K562 (cell line): Measurements from ENCODE around the gene ZNF330. TPM values are rescaled to one million over a fixed set of nuclear protein-coding genes. Genes with fewer than 3 reads are reported as not detected.

Experiments
- ATAC-seq: fragments of 200-7000 bp; cut with Tn5 transposase; 3 replicates; pipeline ENCODE4 v1.9.1; 2020; ENCODE audit warnings: moderate library complexity
- BruUV-seq: library from RNA; stranded (reverse); fragments of 400-500 nt; replicated peaks from 2 replicates; lab custom pipeline; 2021; lab: Mats Ljungman, UMichigan
- CTCF ChIA-PET: fragments of 300-600 bp; formaldehyde crosslinking; extraction: SDS; loops from one replicate; lab custom pipeline; 2021; ENCODE audit warnings: low intra/inter-chr PET ratio; lab: Yijun Ruan, JAX
- POLR2A ChIA-PET: fragments of 300-600, 350-650 bp; sonication (Branson Sonifier 250); formaldehyde crosslinking; extraction: SDS; loops from one replicate; lab custom pipeline; 2021; ENCODE audit warnings: antibody characterized with exemption, inconsistent platforms; lab: Yijun Ruan, JAX
- DNase-seq, 4 experiments: peaks; one replicate each; pipeline versions ENCODE4 v3.0.0 to v3.0.0-alpha.2; 2011 to 2018; ENCODE audit warnings: low spot score in 3 of 4, mixed read lengths in 3 of 4; ENCODE audit errors: extremely low read depth in 1 of 4
- FAIRE-seq: peaks from 2 replicates; lab custom pipeline; 2011; peaks lifted over from hg19 to GRCh38; lab: Jason Lieb, UNC
- H2AFZ ChIP-seq: 2 replicates; pipeline ENCODE4 v1.6.0; 2011; ENCODE audit warnings: low read depth, low read length, control low read depth, inconsistent platforms
- H3K27ac ChIP-seq: fragments of 200-600 bp; 3 replicates; pipeline ENCODE4 v1.8.0; 2011; ENCODE audit warnings: low read depth, mild to moderate bottlenecking, control low read depth, inconsistent platforms, low read length, moderate library complexity, mixed read lengths; ENCODE audit errors: extremely low read depth
- H3K27me3 ChIP-seq, 2 experiments: fragments of 300-600 bp in 1 of 2; 2 replicates in 1 of 2; 3 replicates in 1 of 2; pipeline versions ENCODE4 v1.6.0 to v1.8.0; 2011; ENCODE audit warnings: inconsistent platforms in 2 of 2, low read length in 2 of 2, mild to moderate bottlenecking in 1 of 2, mixed read lengths in 1 of 2, moderate library complexity in 1 of 2; ENCODE audit not compliant: control insufficient read depth in 2 of 2, insufficient read depth in 2 of 2
- H3K36me3 ChIP-seq: fragments of 300-600 bp; 3 replicates; pipeline ENCODE4 v1.8.0; 2011; ENCODE audit warnings: mild to moderate bottlenecking, low read length, inconsistent platforms; ENCODE audit not compliant: control insufficient read depth, insufficient read depth
- H3K4me1 ChIP-seq, 2 experiments: fragments of 200-600 bp in 1 of 2; replicated peaks in 1 of 2; 2 replicates in 1 of 2; 3 replicates in 1 of 2; pipeline versions ENCODE4 v1.5.1 to v1.8.0; 2011; ENCODE audit warnings: inconsistent platforms in 2 of 2, low read length in 2 of 2, mild to moderate bottlenecking in 1 of 2, mixed read lengths in 1 of 2, moderate library complexity in 1 of 2; ENCODE audit not compliant: control insufficient read depth in 2 of 2, insufficient read depth in 2 of 2
- H3K4me2 ChIP-seq: 2 replicates; pipeline ENCODE4 v1.6.1; 2011; ENCODE audit warnings: low read length, control low read depth, inconsistent platforms, mixed read lengths; ENCODE audit not compliant: insufficient read depth
- H3K4me3 ChIP-seq: fragments of 200-600 bp; sonication (generic), shearing (Covaris generic); 2 replicates; pipeline ENCODE4 v1.5.1; 2016; ENCODE audit warnings: control low read depth, inconsistent platforms
- H3K79me2 ChIP-seq: fragments of 200-600 bp; 3 replicates; pipeline ENCODE4 v1.8.0; 2011; ENCODE audit warnings: low read length, inconsistent platforms; ENCODE audit not compliant: control insufficient read depth, insufficient read depth
- H3K9ac ChIP-seq, 2 experiments: 2 replicates each; pipeline versions ENCODE4 v1.6.0 to v1.6.1; 2011; ENCODE audit warnings: low read depth in 2 of 2, low read length in 2 of 2, control low read depth in 1 of 2, inconsistent platforms in 1 of 2, mild to moderate bottlenecking in 1 of 2, mixed read lengths in 1 of 2; ENCODE audit not compliant: insufficient read depth in 1 of 2
- H3K9me1 ChIP-seq: one replicate; pipeline ENCODE4 v1.6.0; 2011; ENCODE audit warnings: inconsistent platforms, mild to moderate bottlenecking, low read length, moderate library complexity; ENCODE audit not compliant: control insufficient read depth, insufficient read depth
- H3K9me3 ChIP-seq: replicated peaks from 2 replicates; pipeline ENCODE4 v1.5.1; 2011; ENCODE audit warnings: low read depth, low read length, inconsistent platforms; ENCODE audit not compliant: control insufficient read depth, insufficient read depth
- H4K20me1 ChIP-seq: replicated peaks from 2 replicates; pipeline ENCODE4 v1.6.1; 2011; ENCODE audit warnings: low read length, inconsistent platforms, mixed read lengths; ENCODE audit not compliant: control insufficient read depth, insufficient read depth
- C11orf30 ChIP-seq: fragments of 450-650 bp; IDR thresholded peaks from 2 replicates; pipeline ENCODE4 v1.6.1; 2016; ENCODE audit warnings: low read depth, mild to moderate bottlenecking
- EP400 ChIP-seq: fragments of 450-650 bp; IDR thresholded peaks from 2 replicates; pipeline ENCODE4 v1.6.1; 2017; ENCODE audit warnings: antibody characterized with exemption, mild to moderate bottlenecking, moderate library complexity
- MBD2 ChIP-seq: sonication (generic); IDR thresholded peaks from 2 replicates; pipeline ENCODE4 v1.6.1; 2016; ENCODE audit warnings: low read depth, borderline replicate concordance
- MTA2 ChIP-seq: fragments of 450-650 bp; IDR thresholded peaks from 2 replicates; pipeline ENCODE4 v1.6.1; 2016; ENCODE audit warnings: low read depth
- NFIC ChIP-seq: fragments of 450-650 bp; IDR thresholded peaks from 2 replicates; pipeline ENCODE4 v1.6.1; 2017; ENCODE audit warnings: mild to moderate bottlenecking, inconsistent platforms
- NFIX ChIP-seq: fragments of 250-450 bp; sonication (Bioruptor Pico); IDR thresholded peaks from 2 replicates; pipeline ENCODE4 v1.4.0; 2020; ENCODE audit warnings: low read depth, mild to moderate bottlenecking, moderate library complexity
- RAD21 ChIP-seq, 2 experiments: fragments of 250-450 bp in 1 of 2; fragments of 450-650 bp in 1 of 2; sonication (Bioruptor Pico) in 1 of 2; formaldehyde crosslinking in 1 of 2; IDR thresholded peaks in 1 of 2; conservative IDR thresholded peaks in 1 of 2; 2 replicates each; pipeline versions ENCODE4 v1.4.0 to v1.8.0; 2020 to 2022; ENCODE audit warnings: mild to moderate bottlenecking in 2 of 2, moderate library complexity in 1 of 2
- SMAD1 ChIP-seq: fragments of 150-350 bp; IDR thresholded peaks from 2 replicates; pipeline ENCODE4 v1.6.1; 2014; ENCODE audit warnings: low read length, low read depth; ENCODE audit not compliant: partially characterized antibody
- THAP7 ChIP-seq: fragments of 250-450 bp; sonication (Bioruptor Pico); IDR thresholded peaks from 2 replicates; pipeline ENCODE4 v1.5.0; 2021
- ZBTB12 ChIP-seq: fragments of 250-450 bp; sonication (Bioruptor Pico); IDR thresholded peaks from 2 replicates; pipeline ENCODE4 v1.4.0; 2020
- ZNF24 ChIP-seq: fragments of 450-650 bp; IDR thresholded peaks from 2 replicates; pipeline ENCODE4 v1.6.1; 2016
- ZNF280B ChIP-seq: fragments of 250-450 bp; sonication (Bioruptor Pico); IDR thresholded peaks from 2 replicates; pipeline ENCODE4 v1.5.1; 2021; ENCODE audit warnings: mild to moderate bottlenecking
- ZNF75A ChIP-seq: fragments of 450-650 bp; formaldehyde crosslinking; IDR thresholded peaks from 2 replicates; pipeline ENCODE4 v1.4.0; 2020; ENCODE audit warnings: mild to moderate bottlenecking
- ZZZ3 ChIP-seq: fragments of 450-650 bp; IDR thresholded peaks from 2 replicates; pipeline ENCODE4 v1.6.1; 2016; ENCODE audit warnings: antibody characterized with exemption, mild to moderate bottlenecking, moderate library complexity
- WGBS: fragments of 100-300 bp; shearing (Covaris generic); methylation state at CpG from one replicate; pipeline ENCODE4 v1.1.6; 2016; ENCODE audit warnings: low coverage, mixed read lengths; ENCODE audit not compliant: insufficient coverage; ENCODE audit errors: missing lambda C conversion rate; 5-methylcytosine and 5-hydroxymethylcytosine counted together
- in situ Hi-C: fragments of 300-500 bp; cut with MboI; formaldehyde crosslinking; loops from 4 replicates; pipeline ENCODE4 v1.15.0; 2018; ENCODE audit warnings: inconsistent platforms, mixed read lengths
- intact Hi-C: fragments of 100-400 bp; cut with micrococcal nuclease; formaldehyde crosslinking; loops from 2 replicates; pipeline ENCODE4 v1.14.2; 2022
- polyA plus RNA-seq, 8 experiments: library from polyadenylated mRNA; depleted of rRNA in 4 of 8; stranded (reverse) in 5 of 8; unstranded in 3 of 8; fragments of >200 nt; fragmentation: Nextera tagmentation in 2 of 8; fragmentation: Illumina TruSeq in 1 of 8; extraction: Ambion mirVana in 2 of 8; extraction: Trizol in 1 of 8; gene quantifications; 2 replicates each; pipeline versions ENCODE4 v1.2.1 to v1.2.3, GENCODE V29; 2011 to 2014; ENCODE audit warnings: inconsistent platforms in 1 of 8, missing spikeins in 1 of 8
- total RNA-seq, 7 experiments: library from RNA; depleted of rRNA in 6 of 7; stranded (reverse); fragments of >200 nt in 6 of 7; fragmentation: Illumina TruSeq in 2 of 7; extraction: Trizol in 2 of 7; gene quantifications; 2 replicates each; pipeline versions ENCODE4 v1.2.1 to v1.2.3, GENCODE V29; 2011 to 2021; ENCODE audit warnings: low replicate concordance in 1 of 7

Gene ZNF330
- total and polyA plus RNA-seq, 9 of the 15 experiments (the other 6 are each of a cell fraction or from before 2014, with no cell fraction given) = 70.0 to 115 (median 92.0) TPM

- Histone ChIP-seq H3K27me3 (no peaks in the 10 kb centered on the region), H3K4me1 (no peaks in the 10 kb centered on the region), H3K4me3 (no peak overlapping the region), H3K4me2 (no peak overlapping the region), H3K9me3 (no peaks in the 10 kb centered on the region), H3K27ac (no peak overlapping the region), H3K36me3 (no peaks in the 10 kb centered on the region), H3K79me2 (no peaks in the 10 kb centered on the region), H3K9ac (no peak overlapping the region), H4K20me1 (no peaks in the 10 kb centered on the region), H2AFZ (no peak overlapping the region), H3K9me1 (no peaks in the 10 kb centered on the region)
- TF ChIP-seq ZBTB12 (CRISPR knock-in tag) (no peak), SMAD1 (peak; percentile 32), C11orf30 (no peak), EP400 (no peak), ZNF24 (no peak), THAP7 (no peak), RAD21 (CRISPR knock-in tag; conservative IDR thresholded peaks at IDR 0.05 in 1 of 2, IDR thresholded peaks at IDR 0.05 in 1 of 2) (no peak), MBD2 (no peak), ZNF75A (CRISPR knock-in tag) (no peak), ZNF280B (CRISPR knock-in tag) (no peak), ZZZ3 (no peak), NFIC (peak; percentile 98), MTA2 (no peak), NFIX (CRISPR knock-in tag) (peak; percentile 89)
- FAIRE-seq (no peak), DNase-seq (peak in 1 of 4 experiments; percentile 2), ATAC-seq (no peak)
- CTCF ChIA-PET = no interaction called here
- in situ Hi-C loops (no loop called here), intact Hi-C loops (no loop called here)
- BruUV-seq = no TSS peak
- 8% methylated on average over 1 of the region's 1 CpG for WGBS
- POLR2A ChIA-PET = no interaction called here
Measured at GRCh38 chr4:141177171-141177570, 43.5 kb upstream of the ZNF330 start.
